ENCODE data around the gene OCA2.
"Not testable (repeated sequence)": the region's sequence is repeated elsewhere in the genome, so short reads cannot be mapped to it uniquely, and the experiment has no call there.

The OCA2 gene

GRCh38 chr15:28098766-28099554 is at the start of gene OCA2:
Gene OCA2 (minus strand): TSS chr15:28099315. CDS start chr15:28081874, 17,441 bp downstream.
- TF ChIP-seq CTCF (IDR thresholded peaks at IDR 0.05; ENCODE audit: low read depth, low read length): no peak
- H3K4me3 ChIP-seq (replicated peaks in 1 of 2; ENCODE audit: low read depth in 2 of 2, low read length in 2 of 2): no peak within 1 kb of the TSS
- DNase-seq (ENCODE audit: low read depth in 2 of 2): peak; percentile 17 to 35

GRCh38 chr15:28147801-28148200 is 48.7 kb upstream of the OCA2 start:
- peak in 1 of 2 donors; percentile 17 for DNase-seq (ENCODE audit: low read depth in 2 of 2)
- H3K4me3 ChIP-seq (replicated peaks in 1 of 2; ENCODE audit: low read depth in 2 of 2, low read length in 2 of 2): no peak overlapping the region
- no peak for TF ChIP-seq CTCF (IDR thresholded peaks at IDR 0.05; ENCODE audit: low read depth, low read length)

- not testable (repeated sequence) for H3K4me3 ChIP-seq (replicated peaks in 1 of 2; ENCODE audit: low read depth in 2 of 2, low read length in 2 of 2); DNase-seq (ENCODE audit: low read depth in 2 of 2)
These were observed 46.3 kb upstream of the OCA2 start for GRCh38 chr15:28145419-28145818.

- no peak for DNase-seq (ENCODE audit: low read depth in 2 of 2)
- no peak for TF ChIP-seq CTCF (IDR thresholded peaks at IDR 0.05; ENCODE audit: low read depth, low read length)
- H3K4me3 ChIP-seq (replicated peaks in 1 of 2; ENCODE audit: low read depth in 2 of 2, low read length in 2 of 2): no peak overlapping the region
These were observed 40.9 kb upstream of the OCA2 start for GRCh38 chr15:28140062-28140461.

GRCh38 chr15:28137408-28138039 is 38.4 kb upstream of the OCA2 start:
- not testable (repeated sequence) for H3K4me3 ChIP-seq (replicated peaks in 1 of 2; ENCODE audit: low read depth in 2 of 2, low read length in 2 of 2); DNase-seq (ENCODE audit: low read depth in 2 of 2)

- not testable (repeated sequence) for DNase-seq (ENCODE audit: low read depth in 2 of 2)
These were observed 37.3 kb upstream of the OCA2 start for GRCh38 chr15:28136236-28136904.

GRCh38 chr15:28133281-28133680 is 34.2 kb upstream of the OCA2 start:
- H3K4me3 ChIP-seq (replicated peaks in 1 of 2; ENCODE audit: low read depth in 2 of 2, low read length in 2 of 2): no peak overlapping the region
- peak in 1 of 2 donors; percentile 48 for DNase-seq (ENCODE audit: low read depth in 2 of 2)
- TF ChIP-seq CTCF (IDR thresholded peaks at IDR 0.05; ENCODE audit: low read depth, low read length): no peak

More at GRCh38 chr15:28136236-28136904, 37.3 kb upstream of the OCA2 start:
- H3K4me3 ChIP-seq (replicated peaks in 1 of 2; ENCODE audit: low read depth in 2 of 2, low read length in 2 of 2): not testable (repeated sequence)

GRCh38 chr15:28132524-28133275 is 33.6 kb upstream of the OCA2 start:
- peak; percentile 26 to 65 for DNase-seq (ENCODE audit: low read depth in 2 of 2)
- no peak for TF ChIP-seq CTCF (IDR thresholded peaks at IDR 0.05; ENCODE audit: low read depth, low read length)
- H3K4me3 ChIP-seq (replicated peaks in 1 of 2; ENCODE audit: low read depth in 2 of 2, low read length in 2 of 2): no peak overlapping the region

Data from cardiac fibroblast (primary cell).